Vagina (tissue), 2 donors: ENCODE data around the gene NKPD1. TPM values are rescaled to one million over a fixed set of nuclear protein-coding genes. Genes with fewer than 3 reads are reported as not detected.

Experiments used
- DNase-seq, 2 donors: peaks; one replicate each; pipeline ENCODE4 v3.0.0-alpha.2; 2017; ENCODE audit errors: extremely low spot score in 2 of 2
- H3K27ac ChIP-seq: fragments of 200-600 bp; sonication (generic); one replicate; pipeline ENCODE4 v1.5.1; 2019
- H3K27me3 ChIP-seq: fragments of 200-600 bp; sonication (generic); one replicate; pipeline ENCODE4 v1.5.1; 2019
- H3K36me3 ChIP-seq, 2 donors: fragments of 200-600 bp; sonication (generic); one replicate each; pipeline ENCODE4 v1.5.1; 2017 to 2019
- H3K4me1 ChIP-seq: fragments of 200-600 bp; sonication (generic); one replicate; pipeline ENCODE4 v1.5.1; 2019
- H3K4me3 ChIP-seq, 2 donors: fragments of 200-600 bp; sonication (generic); 1 replicate in 1 of 2; 2 replicates in 1 of 2; pipeline ENCODE4 v1.5.1; 2016 to 2019
- H3K9me3 ChIP-seq: fragments of 200-600 bp; sonication (generic); one replicate; pipeline ENCODE4 v1.5.1; 2019
- POLR2A ChIP-seq, 2 donors: fragments of 450-650 bp; IDR thresholded peaks; one replicate each; pipeline ENCODE4 v1.6.1; 2017; ENCODE audit warnings: antibody characterized with exemption in 2 of 2, mild to moderate bottlenecking in 2 of 2, moderate library complexity in 2 of 2
- POLR2AphosphoS5 ChIP-seq, 2 donors: sonication (generic); formaldehyde crosslinking; IDR thresholded peaks; one replicate each; pipeline ENCODE4 v1.9.0; 2017; ENCODE audit warnings: antibody characterized with exemption in 2 of 2, mild to moderate bottlenecking in 2 of 2, low read depth in 1 of 2; ENCODE audit not compliant: insufficient read depth in 1 of 2
- intact Hi-C: fragments of 100-400 bp; cut with DNase I; formaldehyde crosslinking; loops from one replicate; pipeline ENCODE4 v1.15.1; 2023
- total RNA-seq: library from RNA; depleted of rRNA; stranded (reverse); fragments of >200 nt; gene quantifications from one replicate; pipeline ENCODE4 v1.2.3, GENCODE V29; 2016
- TF ChIP-seq, protein P1 (sequence below), 3 experiments: fragments of 450-650 bp in 2 of 3; fragments of 200-600 bp in 1 of 3; sonication (generic) in 1 of 3; IDR thresholded peaks; one replicate each; pipeline ENCODE4 v1.5.1; 2017 to 2019; ENCODE audit warnings: antibody characterized with exemption in 3 of 3, mild to moderate bottlenecking in 2 of 3, moderate library complexity in 2 of 3

The NKPD1 gene
- total RNA-seq, 1 donor from 2014 or later, result 14.0 TPM

DNA sequence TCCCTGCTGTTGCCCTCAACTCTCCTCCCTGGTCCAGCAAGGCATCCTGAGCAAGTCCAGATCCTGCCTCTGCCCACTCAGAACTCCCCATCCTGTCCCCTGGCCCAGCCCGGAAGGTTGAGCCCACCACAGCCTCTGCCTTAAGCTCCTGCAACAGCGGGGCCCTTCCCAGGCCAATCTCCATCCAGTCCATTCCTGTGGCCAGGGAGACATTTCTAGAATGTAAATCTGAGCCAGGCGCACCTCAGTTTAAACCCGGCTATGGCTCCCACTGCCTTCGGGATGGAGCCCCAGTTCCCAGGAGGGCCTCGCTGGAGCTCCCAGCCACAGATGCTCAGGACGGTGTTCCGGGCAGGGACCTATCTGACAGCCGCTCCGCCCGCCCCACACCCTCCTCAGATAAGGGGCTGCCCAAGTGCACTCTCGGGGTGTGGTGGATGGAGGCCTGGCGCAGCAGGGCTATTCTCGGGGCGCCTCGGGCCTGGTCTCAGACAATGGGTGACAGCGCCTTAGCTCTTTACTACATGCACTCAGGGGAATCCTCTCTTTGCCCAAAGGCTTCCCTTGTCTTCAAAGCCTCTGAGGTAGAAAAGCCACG is 11.9 kb upstream of the NKPD1 start:
- Histone ChIP-seq H3K36me3 (no peaks in the 10 kb centered on the region), H3K9me3 (no peaks in the 10 kb centered on the region), H3K27ac (no peak overlapping the region), H3K4me3 (no peak overlapping the region), H3K27me3 (no peaks in the 10 kb centered on the region), H3K4me1 (peaks cover 34% of the 10 kb centered on the region)
- DNase-seq, result no peak
- TF ChIP-seq, protein P1, sequence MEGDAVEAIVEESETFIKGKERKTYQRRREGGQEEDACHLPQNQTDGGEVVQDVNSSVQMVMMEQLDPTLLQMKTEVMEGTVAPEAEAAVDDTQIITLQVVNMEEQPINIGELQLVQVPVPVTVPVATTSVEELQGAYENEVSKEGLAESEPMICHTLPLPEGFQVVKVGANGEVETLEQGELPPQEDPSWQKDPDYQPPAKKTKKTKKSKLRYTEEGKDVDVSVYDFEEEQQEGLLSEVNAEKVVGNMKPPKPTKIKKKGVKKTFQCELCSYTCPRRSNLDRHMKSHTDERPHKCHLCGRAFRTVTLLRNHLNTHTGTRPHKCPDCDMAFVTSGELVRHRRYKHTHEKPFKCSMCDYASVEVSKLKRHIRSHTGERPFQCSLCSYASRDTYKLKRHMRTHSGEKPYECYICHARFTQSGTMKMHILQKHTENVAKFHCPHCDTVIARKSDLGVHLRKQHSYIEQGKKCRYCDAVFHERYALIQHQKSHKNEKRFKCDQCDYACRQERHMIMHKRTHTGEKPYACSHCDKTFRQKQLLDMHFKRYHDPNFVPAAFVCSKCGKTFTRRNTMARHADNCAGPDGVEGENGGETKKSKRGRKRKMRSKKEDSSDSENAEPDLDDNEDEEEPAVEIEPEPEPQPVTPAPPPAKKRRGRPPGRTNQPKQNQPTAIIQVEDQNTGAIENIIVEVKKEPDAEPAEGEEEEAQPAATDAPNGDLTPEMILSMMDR (IDR thresholded peaks at IDR 0.05), result no peak
- no peak for TF ChIP-seq POLR2A (IDR thresholded peaks at IDR 0.05)
- no peak for TF ChIP-seq POLR2AphosphoS5 (IDR thresholded peaks at IDR 0.05; ENCODE audit: insufficient read depth in 1 of 2, low read depth in 1 of 2)
- intact Hi-C loops, result no loop called here

DNA sequence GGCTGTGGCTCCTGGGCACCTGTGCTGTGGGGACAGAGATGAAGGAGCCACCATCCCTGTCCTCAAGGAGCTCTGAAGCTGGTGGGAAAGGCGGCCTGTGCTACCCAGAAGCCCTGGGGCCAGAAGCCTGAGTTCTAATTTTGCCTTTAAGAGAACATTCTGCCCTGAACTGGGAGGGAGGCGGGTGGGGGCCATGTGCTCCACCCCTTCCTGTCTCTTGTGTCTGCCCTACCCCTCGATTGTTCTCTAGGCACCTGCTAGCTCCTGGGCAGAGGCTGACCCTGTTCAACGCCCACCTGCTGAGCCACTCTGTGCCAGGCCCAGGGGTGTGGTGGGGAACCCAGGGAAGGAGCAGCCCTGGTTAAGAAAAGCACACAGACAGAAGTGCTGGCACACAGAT is 11.4 kb upstream of the NKPD1 start:
- DNase-seq, result no peak
- no peak for TF ChIP-seq POLR2A (IDR thresholded peaks at IDR 0.05)
- no peak for TF ChIP-seq POLR2AphosphoS5 (IDR thresholded peaks at IDR 0.05; ENCODE audit: insufficient read depth in 1 of 2, low read depth in 1 of 2)
- TF ChIP-seq, protein P1 (IDR thresholded peaks at IDR 0.05), result no peak
- Histone ChIP-seq H3K4me3 (no peak overlapping the region), H3K4me1 (peaks cover 29% of the 10 kb centered on the region), H3K9me3 (no peaks in the 10 kb centered on the region), H3K36me3 (no peaks in the 10 kb centered on the region), H3K27ac (no peak overlapping the region), H3K27me3 (no peaks in the 10 kb centered on the region)
- intact Hi-C loops, result no loop called here

DNA sequence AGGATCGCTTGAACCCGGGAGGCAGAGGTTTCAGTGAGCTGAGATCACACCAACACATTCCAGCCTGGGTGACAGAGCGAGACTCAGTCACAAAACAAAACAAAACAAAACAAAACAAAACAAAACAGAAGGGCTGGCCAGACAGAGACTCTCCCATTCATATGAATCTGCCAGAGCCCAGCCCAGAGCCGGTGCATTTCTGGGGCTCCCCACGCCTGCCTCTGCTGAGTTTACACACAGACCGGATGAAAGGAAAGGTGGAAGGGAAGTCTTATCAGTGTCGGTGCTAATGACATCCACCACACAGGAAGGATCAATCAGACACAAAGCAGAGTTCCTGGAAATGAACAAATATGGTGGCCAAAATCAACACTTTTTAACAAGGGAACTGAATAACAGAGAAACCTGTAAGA is 10.4 kb upstream of the NKPD1 start:
- Histone ChIP-seq H3K27me3 (no peaks in the 10 kb centered on the region), H3K27ac (peak overlapping the region; percentile 9), H3K4me1 (peaks cover 22% of the 10 kb centered on the region), H3K36me3 (no peaks in the 10 kb centered on the region), H3K4me3 (no peak overlapping the region), H3K9me3 (no peaks in the 10 kb centered on the region)
- DNase-seq, result no peak
- no peak for TF ChIP-seq POLR2A (IDR thresholded peaks at IDR 0.05)
- TF ChIP-seq POLR2AphosphoS5 (IDR thresholded peaks at IDR 0.05; ENCODE audit: insufficient read depth in 1 of 2, low read depth in 1 of 2), result no peak
- TF ChIP-seq, protein P1 (IDR thresholded peaks at IDR 0.05), result no peak
- intact Hi-C loops, result no loop called here

DNA sequence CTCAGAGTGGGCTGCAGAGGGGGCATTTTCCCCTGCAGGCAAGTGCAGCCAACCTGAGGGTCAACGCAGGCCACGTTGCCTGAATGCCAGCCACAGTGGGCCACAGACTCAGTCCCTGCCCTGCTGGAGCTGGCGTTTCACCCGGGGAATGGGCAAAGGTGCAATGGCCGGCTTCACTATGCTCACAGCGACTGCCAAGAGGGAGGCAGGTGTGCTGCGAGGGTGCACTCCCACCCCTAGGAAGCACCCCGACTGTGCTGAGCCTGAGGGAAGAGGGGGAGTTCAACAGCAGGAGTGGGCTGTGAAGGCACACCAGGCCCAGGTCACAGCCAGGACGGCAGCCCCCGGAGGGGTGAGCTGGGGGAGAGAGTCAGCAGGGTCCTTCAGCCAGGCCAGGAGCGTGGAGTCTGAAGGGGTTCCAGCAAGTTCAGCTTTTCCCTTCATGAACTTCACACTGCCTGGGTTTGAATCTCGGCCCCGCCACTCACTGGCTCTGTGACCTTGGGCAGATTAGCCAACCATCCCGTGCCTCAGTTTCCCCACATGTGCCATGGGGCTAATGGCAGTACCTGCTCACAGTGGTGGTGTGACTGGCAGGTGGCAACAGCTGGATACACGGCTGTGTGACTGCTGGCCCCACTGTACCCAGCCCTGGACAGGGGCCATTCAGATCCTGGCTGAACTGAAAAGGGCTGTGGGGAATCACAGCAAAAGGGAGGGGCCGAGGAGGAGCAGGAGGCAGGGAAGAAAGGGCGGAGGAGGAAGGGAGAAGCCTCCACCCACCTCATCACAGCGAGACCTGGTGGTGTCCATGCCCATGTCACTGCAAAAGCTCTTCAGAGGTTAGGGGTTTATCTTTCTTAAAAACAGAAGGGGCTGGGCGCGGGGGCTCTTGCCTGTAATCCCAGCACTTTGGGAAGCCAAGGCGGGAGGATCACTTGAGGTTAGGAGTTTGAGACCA is 9.6 kb upstream of the NKPD1 start:
- no peak for TF ChIP-seq POLR2AphosphoS5 (IDR thresholded peaks at IDR 0.05; ENCODE audit: insufficient read depth in 1 of 2, low read depth in 1 of 2)
- TF ChIP-seq POLR2A (IDR thresholded peaks at IDR 0.05), result no peak
- TF ChIP-seq, protein P1 (IDR thresholded peaks at IDR 0.05), result no peak
- intact Hi-C loops, result no loop called here
- DNase-seq, result no peak

More for the DNA sequence above, 9.6 kb upstream of the NKPD1 start:
- H3K9me3 ChIP-seq, result no peaks in the 10 kb centered on the region
- H3K27ac ChIP-seq, result no peak overlapping the region
- H3K36me3 ChIP-seq, result no peaks in the 10 kb centered on the region
- no peak overlapping the region for H3K4me3 ChIP-seq
- H3K4me1 ChIP-seq, result peaks cover 27% of the 10 kb centered on the region
- no peaks in the 10 kb centered on the region for H3K27me3 ChIP-seq
